ENCODE measurements around the gene RAB6A.
"Not testable (repeated sequence)": the region's sequence is repeated elsewhere in the genome, so short reads cannot be mapped to it uniquely, and the experiment has no call there.

RAB6A gene

DNA sequence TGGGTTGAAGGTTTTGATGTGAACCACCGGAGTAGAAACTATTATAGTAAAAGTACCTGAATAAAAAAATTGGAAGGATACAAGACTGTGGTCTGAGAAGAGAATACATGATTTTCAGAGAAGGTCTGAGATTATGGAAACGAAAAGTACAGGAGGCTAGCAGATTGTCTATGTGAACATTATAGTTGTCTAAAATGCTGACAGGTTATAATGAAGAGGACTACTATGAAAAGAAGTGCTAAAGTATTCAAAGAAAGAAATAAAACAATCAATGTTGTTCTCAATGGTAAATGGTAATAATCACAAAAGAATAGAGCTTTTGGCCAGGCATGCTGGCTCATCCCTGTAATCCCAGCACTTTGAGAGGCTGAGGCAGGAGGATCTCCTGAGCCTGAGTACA, 34.0 kb downstream of the RAB6A start:
- no peak for DNase-seq (ENCODE audit: low spot score)

DNA sequence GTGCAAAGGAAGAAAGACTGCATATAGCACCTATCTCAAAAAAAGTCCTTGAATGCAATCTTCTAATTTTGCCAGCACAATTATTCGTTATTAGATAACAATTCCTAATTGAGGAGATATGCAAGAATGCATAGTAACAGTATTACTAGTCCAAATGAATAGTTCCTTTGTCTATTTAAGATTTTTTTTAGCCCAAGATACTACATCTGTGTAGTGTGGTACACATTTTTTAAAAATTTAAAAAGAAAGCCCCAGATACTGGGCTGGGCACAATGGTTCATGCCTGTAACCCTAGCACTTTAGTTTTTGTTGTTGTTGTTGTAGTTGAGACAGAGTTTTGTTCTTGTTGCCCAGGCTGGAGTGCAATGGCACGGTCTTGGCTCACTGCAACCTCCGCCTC, 43.7 kb downstream of the RAB6A start:
- DNase-seq (ENCODE audit: low spot score) = no peak

DNA sequence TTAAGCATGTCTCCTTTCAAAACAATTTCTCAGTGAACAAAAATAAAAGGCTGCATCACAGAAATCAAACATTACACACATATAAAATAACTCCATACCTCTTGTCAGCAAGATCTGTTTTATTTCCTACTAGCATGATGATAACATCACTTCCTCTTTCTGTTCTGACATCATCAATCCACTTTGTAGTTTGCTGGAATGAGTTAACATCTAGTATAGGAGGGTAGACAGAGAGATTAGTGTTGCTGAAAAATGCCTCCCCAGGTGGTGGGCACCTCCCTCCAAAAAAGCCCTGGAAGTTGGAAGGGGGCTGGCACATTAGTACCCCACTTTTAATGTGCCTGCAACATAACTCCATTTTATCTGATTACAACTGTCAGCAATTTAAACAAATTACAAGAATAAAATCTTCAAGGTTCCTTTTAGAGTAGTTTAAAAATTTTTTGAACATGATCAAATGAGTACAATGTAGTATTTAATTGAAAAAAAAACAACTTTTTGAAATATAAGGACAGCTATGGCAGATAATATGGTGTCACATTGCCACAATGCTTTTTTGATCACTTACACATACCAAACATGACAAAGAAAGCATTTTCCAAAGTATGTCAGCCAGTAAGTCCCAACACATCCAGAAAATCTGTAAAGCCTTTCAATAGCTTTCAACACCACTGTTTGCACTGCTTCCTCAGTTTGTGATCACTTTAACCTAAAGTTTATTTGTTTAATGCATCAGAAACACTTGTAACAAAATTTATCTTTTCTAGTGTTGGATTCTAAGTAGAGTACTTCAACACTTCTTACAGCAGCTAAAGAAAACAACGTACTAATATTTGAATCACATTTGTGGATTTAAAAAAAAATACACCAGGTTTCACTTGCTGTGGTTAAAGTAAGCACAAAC, 44.5 kb downstream of the RAB6A start:
- no peak for DNase-seq (ENCODE audit: low spot score)

DNA sequence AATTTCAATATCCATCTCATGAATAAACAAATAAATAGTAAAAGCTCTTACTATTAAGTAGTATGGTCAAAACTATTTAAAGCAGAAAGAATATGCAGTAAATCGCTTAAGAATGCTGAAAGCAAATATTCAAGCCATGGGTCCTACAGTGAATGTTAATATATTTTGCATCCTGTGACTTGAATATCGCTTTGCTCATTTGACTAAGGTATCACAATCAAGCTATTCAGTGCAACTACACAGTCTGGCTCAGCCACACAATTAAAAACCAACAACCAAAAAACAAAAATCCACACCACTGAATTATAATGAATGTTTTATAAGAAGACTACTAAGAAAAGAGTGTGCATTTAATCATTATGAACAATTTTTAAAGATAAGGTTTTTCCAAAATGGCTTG, 45.3 kb downstream of the RAB6A start:
- DNase-seq (ENCODE audit: low spot score) = no peak

DNA sequence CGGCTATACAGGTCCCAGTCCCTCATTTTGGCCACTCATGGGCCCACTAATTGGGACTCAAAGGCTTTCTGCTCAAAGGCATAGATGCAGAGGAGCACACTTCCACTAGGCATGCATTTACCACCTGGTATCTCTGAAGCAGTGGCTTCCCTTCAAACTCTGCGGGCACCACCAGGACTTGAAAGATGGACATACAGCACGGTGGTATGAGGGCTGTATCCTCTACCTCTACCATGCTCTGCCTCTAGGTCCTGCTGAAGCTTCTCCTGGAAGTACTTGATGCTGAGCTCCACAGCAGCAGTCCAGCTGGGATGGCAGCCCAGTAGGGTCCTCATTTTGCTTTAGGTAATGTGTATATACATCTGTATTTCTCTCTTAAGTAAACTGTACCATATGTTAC, 49.9 kb downstream of the RAB6A start:
- no peak for DNase-seq (ENCODE audit: low spot score)

DNA sequence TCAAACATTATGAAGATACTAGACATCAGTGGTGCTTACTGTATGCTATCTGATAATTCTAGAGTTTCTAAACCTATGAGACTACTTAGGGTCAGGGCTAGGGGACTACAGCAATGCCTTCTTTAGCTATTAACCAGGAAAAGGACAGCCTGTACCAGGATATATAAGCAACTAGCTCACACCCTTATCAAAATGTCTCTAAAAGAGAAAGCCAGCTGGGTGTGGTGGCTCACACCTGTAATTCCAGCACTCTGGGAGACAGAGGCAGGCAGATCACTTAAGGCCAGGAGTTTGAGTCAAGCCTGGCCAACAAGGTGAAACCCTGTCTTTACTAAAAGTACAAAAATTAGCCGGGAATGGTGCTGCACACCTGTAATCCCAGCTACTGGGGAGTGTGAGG, 55.8 kb downstream of the RAB6A start:
- no peak for DNase-seq (ENCODE audit: low spot score)

DNA sequence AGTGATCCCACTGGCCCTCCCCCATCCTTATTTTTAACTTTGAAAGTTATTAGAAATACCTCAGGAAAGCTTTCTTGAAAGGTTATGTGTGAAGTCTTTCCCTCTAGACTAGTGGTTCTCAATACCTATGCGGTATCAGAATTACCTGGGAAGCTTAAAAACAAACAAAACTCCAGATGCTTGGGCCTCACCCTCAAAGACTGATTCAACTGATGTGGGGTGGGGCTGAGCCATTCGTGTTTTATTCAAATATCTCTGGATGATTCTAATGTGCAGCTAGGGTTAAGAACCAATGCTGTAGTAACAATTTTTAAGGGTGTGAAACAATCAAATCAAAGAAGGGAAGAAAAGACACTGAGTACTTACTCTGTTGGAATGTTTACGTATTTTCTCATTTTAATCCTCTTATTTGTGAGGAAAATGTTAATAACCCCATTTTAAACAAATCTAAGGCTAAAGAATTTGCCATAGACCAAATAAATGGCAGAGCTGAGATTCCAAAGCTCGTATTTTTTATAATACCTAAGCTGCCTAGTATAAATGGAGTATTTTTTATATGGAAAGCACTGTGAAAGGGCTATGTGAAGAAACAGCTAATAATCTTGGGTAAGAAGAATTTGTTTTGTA, 66.9 kb downstream of the RAB6A start:
- DNase-seq (ENCODE audit: low spot score) = no peak

DNA sequence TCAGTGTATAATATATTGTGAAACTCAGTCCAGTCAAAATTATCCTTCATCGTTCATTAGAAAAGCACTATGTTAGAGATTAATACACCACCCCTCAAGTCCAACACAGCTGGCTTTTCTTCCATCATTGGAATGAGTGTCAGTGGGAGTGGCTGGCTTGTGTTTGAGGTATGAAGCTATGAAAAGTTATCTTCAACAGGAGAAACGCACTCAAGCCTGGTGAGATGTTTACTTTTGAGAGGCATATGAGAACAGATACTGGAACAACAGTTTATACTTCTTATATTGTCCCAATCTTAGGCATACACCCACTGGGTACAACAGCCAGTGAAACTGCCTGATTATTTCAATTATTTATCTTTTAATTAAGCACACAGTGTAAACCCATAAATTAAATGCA, 80.2 kb downstream of the RAB6A start:
- no peak for DNase-seq (ENCODE audit: low spot score)

DNA sequence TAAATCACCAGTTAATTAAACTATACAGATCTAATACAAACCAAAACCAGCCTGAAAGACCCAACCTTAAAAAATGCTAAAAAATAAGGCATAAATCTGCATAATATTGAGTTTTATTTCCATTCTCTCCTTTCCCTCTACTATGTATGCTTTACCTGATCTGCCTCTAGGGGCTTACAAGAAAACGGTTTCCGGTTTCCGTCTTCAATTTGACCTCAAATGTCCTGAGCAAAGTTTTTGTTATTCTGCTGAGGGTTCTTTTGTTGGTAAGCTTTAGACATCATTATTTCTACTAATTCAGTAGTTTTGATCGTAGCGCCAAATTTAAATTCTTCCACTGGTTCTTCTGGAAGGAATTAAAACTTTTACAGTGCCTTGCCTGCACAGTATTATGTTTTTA, 84.3 kb downstream of the RAB6A start:
- DNase-seq (ENCODE audit: low spot score) = not testable (repeated sequence)

DNA sequence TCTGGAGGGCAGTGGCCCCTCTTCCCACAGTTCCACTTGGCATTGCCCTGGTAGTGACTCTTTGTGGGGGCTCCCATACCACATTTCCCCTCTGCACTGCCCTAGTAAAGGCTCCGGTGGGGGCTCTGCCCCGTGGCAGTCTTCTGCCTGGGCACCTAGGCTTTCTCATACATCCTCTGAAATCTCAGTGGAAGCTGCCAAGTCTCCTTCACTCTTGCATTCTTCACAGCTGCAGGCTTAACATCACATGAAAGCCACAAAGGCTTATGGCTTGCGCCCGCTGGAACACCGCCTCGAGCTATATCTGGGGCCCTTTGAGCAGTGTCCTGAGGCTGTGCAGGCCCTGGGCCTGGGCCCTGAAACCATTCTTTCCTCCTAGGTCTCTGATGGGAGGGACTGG, 89.2 kb downstream of the RAB6A start:
- no peak for DNase-seq (ENCODE audit: low spot score)

DNA sequence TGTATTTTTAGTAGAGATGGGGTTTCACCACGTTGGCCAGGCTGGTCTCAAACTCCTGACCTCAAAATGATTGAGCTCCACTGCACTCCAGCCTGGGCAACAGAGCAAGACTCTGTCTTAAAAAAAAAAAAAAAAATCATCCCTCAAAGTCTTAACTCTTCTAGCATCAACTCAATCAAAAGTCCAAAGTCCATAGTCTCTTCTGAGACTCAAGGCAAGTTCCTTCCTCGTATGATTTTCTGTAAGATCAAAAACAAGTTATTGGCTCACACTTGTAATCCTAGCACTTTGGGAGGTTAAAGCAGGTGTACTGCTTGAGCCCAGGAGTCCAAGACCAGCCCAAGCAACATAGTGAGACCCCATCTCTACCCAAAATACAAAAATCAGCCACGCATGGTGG, 90.1 kb downstream of the RAB6A start:
- DNase-seq (ENCODE audit: low spot score) = no peak

DNA sequence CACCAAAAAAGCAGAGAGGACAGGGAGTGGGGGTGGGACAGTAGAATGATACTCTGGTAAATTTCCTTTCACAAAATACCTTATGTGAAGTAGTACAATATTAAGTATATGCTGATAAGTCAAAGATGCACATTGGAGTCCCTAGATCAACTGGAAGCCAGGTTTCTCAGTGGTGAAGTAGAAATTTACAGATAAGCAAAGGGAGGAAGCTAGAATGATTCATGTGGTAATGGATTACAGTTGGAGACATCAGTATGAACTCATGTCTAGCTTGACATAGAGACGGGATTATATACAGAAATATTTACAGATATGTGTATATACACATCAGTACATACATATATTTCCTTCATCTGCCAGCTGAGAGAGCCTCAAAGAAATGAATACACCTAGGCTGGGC, 93.0 kb downstream of the RAB6A start:
- no peak for DNase-seq (ENCODE audit: low spot score)

DNA sequence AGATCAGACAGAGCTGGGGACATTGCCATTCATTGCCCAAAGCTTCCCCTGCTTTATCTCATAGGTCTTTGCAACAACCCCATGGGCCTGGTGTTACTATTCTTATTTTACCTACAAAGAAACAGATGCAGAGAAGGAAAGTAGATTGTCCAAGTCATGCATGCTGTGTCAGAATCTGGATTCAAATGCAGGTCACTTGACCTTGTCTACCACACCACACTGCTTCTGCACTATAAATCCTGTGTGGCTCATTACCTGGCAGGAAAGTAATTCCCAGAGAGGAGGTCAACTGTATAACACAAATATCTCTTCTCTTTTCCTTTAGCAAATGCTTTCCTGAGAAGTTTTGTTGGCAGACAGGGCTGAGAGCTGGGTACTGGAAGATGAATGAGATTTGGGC, 96.0 kb downstream of the RAB6A start:
- DNase-seq (ENCODE audit: low spot score) = no peak

DNA sequence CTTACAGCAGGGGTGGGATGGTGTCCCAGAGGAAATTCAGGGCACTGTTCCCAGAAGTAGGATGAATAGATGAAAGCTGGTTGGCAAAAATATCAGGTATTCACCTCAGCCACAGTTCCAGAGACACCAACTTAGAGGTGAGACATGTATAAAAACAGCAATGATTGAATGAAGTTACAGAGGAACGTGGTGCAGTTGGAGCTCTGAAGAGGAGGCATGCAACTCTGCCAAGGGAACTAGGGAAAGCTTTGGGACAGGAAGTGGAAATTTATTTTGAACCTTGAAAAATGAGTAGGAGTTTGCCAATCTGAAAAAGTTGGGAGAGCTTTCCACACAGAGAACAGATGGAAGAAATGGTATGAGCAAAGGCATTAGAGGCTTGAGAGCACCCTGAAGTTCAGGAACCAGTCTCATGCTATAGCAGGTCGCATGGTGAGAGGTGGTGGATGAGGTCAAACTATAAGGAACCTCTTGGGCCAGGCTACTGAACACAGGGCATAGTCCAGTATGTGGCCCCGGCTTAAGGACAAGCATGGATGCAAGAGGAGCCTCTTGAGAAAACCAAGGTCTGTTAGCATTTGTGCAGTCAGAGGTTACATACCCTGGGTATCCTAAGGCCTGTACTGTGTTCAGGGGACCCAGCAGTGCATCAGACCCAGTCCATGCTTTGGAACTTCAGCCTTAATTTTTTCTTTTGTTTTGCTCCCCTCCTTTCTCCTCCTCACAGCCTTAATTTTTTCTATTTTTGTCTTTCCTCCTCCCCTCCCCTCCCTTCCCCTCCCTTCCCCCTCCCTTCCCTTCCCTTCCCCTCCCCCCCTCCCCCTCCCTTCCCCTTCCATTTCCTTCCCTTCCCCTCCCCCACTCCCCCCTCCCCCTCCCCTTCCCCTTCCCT, 97.0 kb downstream of the RAB6A start:
- no peak for DNase-seq (ENCODE audit: low spot score)

DNA sequence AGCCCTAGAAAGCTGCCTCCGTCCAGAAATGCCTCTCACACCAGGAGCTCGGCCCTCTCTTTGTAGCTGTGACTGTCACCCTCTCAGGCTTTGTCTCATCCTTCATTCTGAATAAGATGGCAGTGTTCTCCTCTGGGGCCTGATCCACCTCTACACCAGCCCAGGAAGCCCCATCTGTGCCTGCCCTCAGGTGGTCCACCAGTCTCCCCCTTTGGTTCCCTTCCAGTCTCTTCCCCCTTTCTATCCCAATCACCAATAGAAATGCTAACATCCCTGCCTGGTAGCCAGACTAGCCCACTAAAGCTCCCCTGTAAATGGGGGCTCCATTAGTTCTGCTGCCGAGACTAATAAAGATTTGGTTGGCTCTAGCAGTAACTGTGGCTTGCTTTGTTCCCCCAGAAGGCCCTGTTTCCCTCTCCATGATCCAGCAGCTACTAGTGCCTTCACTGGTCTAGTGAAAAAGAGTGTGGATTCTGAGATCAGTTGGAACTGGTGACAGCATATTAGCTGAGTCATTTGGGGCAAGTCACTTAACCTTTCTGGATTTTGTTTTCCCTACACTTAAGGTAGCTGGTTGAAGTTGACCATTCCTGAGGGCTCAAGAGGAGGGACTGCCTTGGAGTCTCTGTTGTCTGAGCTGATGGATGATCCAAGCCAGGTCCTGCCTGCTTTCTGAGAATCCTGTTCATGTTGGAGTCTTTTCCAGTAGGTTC, 98.3 kb downstream of the RAB6A start:
- DNase-seq (ENCODE audit: low spot score) = no peak

DNA sequence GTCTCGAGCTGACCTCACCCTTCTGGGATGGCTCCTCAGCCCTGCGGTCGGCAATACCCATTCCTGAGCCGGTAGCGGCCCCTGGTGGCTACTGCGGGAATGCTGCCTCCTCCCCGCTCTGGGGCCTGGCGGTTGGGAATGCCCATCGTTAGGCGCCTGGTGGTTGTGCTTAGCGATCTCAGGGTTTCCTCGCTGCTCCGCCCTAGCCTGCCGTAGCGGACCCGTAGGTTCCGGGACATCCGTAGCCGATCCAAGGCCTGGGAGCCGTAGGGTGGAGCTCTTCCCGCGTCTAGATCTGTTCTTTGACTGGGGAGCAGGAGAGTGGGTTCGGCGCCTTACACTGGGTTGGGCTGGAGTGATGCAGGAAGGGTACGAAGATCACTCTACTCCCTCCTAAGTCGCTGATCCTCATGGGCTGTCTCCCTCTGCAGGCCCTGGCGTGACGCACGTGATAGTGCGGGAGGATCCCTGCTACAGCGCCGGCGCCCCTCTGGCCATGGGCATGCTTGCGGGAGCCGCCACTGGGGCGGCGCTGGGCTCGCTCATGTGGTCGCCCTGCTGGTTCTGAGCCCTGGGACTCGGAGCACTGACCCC, 99.7 kb downstream of the RAB6A start:
- peak; percentile 80 for DNase-seq (ENCODE audit: low spot score)

DNA sequence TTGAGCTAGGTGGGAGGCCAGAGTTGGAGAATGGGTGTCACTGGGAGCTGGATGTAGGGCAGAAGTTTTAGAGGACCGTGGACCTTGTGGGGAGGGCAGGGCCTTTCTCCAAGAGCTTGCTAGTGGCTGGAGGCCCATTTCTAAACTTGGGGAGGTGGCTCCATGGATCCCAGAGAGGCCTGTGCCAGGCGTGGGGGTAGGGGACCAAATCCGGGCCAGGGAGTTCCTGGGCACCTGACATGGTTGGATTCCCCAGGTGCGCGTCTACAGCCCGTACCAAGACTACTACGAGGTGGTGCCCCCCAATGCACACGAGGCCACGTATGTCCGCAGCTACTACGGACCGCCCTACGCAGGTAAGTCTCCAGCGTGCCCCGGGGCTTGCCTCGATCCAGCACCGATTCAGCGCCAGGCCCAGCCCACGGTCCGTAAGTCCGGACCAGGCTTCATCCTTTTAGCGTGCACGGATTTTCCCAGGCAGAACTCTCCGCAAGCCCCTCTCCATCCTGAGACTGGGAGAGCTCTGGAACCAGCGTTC, 100.3 kb downstream of the RAB6A start:
- no peak for DNase-seq (ENCODE audit: low spot score)

DNA sequence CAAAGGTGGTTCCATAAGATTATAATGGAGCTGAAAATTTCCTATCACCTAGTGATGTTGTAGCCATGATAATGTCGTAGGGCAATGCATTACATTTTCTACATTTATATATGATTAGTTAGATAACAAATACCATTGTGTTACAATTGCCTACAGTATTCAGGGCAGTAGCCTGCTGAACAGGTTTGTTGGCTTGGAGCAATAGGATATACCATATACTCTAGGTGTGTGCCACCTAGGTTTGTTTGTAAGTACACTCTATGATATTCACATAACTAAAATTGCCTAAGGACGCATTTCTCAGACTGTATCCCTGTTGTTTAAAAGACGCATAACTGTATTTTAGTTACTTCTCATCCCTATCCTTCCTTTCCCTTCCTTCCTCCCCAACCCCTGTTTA, 100.9 kb downstream of the RAB6A start:
- DNase-seq (ENCODE audit: low spot score) = no peak

DNA sequence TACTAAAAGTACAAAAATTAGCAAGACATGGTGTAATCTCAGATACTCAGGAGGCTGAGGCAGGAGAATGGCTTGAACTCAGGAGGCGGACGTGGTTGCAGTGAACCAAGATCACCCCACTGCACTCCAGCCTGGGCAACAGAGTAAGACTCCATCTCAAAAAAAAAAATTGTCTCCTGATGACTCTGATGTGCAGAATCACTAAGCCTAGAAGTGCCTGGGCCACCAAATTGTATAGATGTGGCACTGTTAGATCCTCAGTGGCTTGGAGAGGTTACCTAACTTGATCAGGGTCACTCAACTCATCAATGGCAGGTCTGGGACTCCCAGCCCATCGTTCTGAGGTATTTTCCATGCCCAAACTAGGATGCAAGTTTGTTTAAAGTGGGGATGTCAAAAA, 103.9 kb downstream of the RAB6A start:
- no peak for DNase-seq (ENCODE audit: low spot score)

DNA sequence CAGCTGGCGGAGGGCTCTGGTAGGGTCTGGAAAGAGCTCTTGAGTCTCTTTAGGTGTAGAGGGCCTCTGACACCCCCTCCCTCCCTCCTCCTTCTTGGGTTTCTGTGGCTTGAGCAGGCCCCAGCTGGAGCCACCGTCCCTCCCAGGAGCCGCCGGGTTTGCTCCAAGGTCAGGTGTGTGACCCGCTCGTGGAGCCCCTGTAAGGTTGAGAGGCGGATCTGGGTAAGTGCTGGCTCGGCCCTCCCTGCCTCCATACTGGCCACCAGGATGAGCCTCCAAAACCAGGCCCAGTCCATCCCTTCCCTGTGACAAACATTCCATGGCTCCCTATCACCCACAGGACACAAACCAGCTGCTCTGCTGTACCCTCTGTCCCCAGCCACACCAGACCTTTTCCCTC, 105.2 kb downstream of the RAB6A start:
- DNase-seq (ENCODE audit: low spot score) = no peak

DNA sequence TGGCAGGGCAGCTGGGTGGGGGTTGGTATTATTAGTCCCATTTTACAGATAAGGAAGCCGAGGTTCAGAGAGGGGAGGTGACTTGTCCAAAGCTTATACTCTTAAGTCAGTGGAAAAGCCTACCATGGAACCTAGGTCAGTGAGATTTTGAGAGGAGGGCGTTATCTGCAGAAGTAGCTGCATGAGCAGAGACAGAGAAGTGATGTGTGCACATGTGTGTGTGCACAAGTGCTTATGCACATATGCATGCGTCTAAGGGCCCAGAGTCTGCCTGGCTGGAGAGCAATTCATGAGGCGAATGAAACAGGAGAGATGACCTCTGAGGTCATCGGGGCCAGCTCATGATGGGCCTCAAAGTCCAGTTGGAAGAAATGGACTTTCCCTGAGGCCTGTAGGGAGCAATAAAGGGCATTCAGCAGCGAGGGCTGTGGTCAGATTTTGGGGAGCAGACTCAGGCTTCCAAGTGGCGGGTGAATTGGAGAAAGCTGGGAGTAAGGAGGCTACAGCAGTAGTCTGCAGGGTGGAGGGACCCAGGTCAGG, 106.3 kb downstream of the RAB6A start:
- no peak for DNase-seq (ENCODE audit: low spot score)
